Fibroblast of skin of left biceps (primary cell): Measurements from ENCODE around the gene STAT5B.
"Not testable (repeated sequence)": the region's sequence is repeated elsewhere in the genome, so short reads cannot be mapped to it uniquely, and the experiment has no call there.

Experiments
- DNase-seq, 2 experiments: peaks; one replicate each; pipeline ENCODE4 v3.0.0-alpha.2; 2013; ENCODE audit warnings: low read depth in 2 of 2

The STAT5B gene

DNA sequence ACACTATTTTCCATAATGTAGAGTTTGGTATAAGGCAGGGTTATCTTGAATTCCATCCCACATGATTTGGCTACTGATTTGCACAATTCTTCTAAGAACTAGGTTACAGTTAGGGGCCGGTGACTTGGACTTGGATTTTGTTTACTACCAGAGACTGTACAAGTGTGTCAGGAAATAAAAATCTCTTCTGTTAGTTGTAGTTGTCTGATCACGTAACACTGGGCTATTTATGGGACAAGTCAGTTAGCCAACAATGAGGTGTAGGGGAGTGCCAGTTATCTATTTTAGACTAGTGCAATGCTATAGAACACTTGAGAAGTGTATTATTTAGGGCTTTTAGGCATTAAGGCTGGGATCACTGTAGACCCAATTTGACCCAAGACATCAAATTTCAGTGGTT is 42.2 kb downstream of the STAT5B start:
- DNase-seq = no peak

GRCh38 chr17:42233156-42233555 is 43.0 kb downstream of the STAT5B start:
- peak in 1 of 2 experiments; percentile 19 for DNase-seq

GRCh38 chr17:42230225-42230624 is 46.0 kb downstream of the STAT5B start:
- DNase-seq = no peak

DNA sequence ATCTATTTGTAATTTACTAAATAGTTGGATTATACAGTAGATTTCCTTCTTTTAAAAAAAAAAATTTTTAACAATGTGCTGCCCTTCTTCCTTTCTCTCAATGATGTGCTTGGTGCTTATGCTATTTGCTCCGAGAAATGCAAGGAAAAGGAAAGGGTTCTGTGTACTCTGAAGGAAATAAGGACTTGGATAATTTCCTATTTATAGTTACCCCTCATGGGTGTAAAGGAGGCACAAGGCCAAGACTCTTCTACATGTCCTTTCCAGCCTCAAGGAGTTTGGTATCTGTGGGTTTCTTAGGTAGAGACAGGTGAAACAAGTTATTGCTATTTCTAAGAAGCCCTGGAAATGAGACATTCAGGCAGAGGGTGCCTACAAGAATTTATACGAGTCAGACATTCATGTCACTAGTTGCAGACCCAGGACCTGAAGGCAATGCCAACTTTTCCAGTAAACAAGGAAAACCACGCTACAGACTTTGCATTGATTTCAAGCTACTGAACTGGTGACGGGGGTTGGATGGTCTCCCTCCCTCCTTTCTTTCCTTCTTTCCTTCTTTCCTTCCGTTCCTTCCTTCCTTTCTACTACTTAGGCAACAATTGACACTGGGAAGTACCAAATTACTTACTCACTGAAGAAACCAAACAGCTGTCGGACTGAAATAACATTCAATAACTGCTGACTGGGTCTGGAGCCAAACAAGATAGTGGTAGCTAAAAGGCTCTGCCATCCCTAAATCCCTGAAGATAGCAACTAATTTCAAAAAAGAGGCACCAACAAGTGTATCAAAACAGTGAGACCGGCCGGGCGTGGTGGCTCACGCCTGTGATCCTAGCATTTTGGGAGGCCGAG is 48.1 kb downstream of the STAT5B start:
- no peak for DNase-seq

- DNase-seq = no peak
These were observed 50.5 kb downstream of the STAT5B start for GRCh38 chr17:42225646-42226045.

DNA sequence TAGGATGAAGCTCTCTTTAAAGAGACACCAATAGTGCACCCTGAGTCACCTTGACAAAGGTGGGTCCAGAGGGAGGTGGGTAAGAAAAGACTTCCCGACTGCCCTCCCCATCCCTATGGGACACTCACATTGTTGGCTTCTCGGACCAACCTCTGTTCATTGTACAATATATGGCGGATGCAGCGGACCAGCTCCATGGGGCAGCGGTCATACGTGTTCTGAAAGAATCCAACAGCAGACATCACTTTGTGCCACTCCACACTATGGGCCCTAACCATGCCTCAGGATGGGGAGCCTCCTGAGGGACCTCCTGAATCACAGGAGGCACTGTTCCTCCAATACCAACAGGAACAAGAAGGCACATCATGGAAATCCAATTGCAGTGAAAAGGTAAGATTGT is 51.5 kb downstream of the STAT5B start:
- no peak for DNase-seq

DNA sequence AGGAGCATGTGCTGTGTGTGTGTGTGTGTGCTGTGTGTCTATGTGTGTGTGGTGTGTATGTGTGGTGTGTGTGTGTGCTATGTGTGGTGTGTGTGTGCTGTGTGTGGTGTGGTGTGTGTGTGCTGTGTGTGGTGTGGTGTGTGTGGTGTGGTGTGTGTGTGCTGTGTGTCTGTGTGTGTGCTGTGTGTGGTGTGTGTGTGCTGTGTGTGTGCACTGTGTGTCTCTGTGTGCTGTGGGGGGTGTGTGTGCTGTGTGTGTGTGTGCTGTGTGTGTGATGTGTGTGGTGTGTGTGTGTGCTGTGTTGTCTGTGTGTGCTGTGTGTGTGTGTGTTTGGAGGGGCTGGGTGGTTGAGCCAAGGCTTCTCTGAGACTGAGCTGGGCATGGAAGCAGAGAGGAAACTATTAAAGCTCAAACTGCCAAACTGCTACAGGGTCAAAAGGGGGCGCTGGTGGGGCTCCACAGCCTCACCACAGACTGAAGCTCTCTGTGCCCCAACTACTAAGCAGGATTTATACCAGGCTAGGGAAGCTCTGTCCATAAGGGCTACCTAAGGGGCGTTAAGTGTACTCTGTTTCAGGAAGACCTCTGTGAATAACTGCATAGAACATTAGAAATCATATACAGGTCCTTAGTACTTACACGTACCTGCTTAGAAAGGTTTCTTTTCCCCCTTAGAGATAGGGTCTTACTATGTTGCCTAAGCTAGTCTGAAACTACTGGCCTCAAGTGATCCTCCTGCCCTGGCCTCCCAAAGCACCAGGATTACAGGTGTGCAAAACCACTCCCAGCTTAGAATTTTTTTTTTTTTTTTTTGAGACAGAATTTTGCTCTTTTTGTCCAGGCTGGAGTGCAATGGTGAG is 54.1 kb downstream of the STAT5B start:
- peak in 1 of 2 experiments; percentile 3 for DNase-seq

- not testable (repeated sequence) for DNase-seq
These were observed 56.9 kb downstream of the STAT5B start for GRCh38 chr17:42219280-42219679.

GRCh38 chr17:42214156-42214555 is 62.0 kb downstream of the STAT5B start:
- no peak for DNase-seq

DNA sequence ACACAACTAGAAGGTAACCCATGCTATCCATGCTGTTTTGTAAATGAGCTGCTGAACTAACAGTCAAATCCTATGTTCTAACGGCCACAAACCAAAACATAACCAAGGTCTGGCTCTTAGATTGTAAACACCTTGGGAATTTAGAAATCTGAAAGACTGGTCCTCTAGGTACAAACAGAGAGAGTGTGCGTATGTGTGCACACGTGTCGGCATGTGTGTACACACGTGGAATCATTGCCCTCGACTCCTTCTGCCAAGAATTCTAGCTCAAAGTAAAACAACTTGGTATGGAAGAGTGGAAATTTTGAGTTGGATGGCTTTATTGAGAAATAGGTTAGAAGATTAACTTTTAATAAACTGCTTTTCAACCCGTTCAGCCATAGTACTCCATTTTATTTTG is 63.8 kb downstream of the STAT5B start:
- DNase-seq = no peak

- not testable (repeated sequence) for DNase-seq
These were observed 64.3 kb downstream of the STAT5B start for GRCh38 chr17:42211921-42212341.

- DNase-seq = no peak
These were observed 66.1 kb downstream of the STAT5B start for GRCh38 chr17:42210046-42210445.

- not testable (repeated sequence) for DNase-seq
These were observed 70.0 kb downstream of the STAT5B start for GRCh38 chr17:42206153-42206612.

DNA sequence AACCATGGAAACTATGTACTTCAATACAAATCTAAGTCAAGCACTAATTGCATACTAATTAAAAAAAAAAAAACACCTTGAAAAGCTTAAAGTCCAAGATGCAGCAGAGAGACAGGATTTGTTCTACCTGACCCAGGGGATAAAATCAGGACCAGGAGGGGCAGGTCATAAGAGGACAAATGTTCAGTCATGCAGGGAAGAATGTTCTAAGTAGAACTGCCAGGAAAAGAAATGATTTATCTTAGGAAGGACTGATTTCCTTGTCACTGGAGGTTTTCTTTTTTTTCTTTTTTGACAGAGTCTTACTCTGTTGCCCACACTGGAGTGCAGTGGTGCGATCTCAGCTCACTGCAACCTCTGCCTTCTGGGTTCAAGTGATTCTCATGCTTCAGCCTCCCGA is 72.8 kb downstream of the STAT5B start:
- no peak for DNase-seq

- no peak for DNase-seq
These were observed 73.5 kb downstream of the STAT5B start for GRCh38 chr17:42202696-42203095.

DNA sequence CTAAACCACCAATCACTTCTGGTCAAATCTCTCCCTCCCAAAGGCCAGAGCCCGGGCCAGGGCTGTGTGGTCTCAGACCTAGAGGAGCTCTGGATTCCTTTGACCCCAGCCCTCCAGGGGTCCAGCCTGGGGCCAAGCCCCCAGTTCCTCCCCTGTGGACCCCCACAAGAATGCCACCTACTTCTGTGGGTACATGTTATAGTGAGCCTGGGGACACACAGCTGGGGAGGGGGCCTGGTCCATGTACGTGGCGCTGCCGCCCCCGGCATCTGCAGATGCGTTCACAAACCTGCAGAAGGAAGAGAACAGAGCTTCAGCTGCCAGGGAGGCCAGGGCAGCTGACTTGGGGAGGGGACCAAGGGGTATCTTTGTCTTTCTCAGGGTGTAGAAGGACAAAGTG is 74.0 kb downstream of the STAT5B start:
- DNase-seq = no peak

- DNase-seq = no peak
These were observed 74.8 kb downstream of the STAT5B start for GRCh38 chr17:42201458-42201772.

- DNase-seq = no peak
These were observed 75.3 kb downstream of the STAT5B start for GRCh38 chr17:42200706-42201457.

DNA sequence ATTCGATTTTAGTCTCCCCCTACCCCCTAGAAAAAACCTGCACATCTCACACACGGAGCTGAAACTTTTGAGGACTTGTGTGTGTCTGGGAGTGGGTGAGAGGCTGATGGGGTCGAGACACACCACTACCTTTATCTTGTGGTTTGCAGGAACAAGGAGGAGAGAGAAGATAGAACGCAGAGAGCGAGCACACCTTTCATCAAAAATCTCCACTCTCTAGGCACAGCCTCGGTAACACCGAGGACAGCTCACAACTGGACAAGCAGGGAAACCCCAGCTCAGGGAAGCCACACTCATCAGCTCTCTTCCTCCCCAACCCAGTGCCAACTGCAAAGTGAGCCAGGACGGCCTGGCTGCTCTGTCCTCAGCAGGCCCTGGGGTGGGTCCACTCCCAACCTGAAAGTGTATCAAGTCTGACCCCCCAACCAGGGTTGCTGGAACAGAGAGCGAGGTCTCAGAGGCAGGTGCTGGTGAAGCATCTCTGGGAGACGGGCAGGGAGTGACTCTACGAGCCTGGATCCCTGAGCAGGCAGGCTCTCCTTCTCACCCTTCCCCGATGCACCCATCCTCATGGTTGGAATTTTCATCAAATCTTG is 76.7 kb downstream of the STAT5B start:
- DNase-seq = no peak

- no peak for DNase-seq
These were observed 77.3 kb downstream of the STAT5B start for GRCh38 chr17:42198897-42199296.

DNA sequence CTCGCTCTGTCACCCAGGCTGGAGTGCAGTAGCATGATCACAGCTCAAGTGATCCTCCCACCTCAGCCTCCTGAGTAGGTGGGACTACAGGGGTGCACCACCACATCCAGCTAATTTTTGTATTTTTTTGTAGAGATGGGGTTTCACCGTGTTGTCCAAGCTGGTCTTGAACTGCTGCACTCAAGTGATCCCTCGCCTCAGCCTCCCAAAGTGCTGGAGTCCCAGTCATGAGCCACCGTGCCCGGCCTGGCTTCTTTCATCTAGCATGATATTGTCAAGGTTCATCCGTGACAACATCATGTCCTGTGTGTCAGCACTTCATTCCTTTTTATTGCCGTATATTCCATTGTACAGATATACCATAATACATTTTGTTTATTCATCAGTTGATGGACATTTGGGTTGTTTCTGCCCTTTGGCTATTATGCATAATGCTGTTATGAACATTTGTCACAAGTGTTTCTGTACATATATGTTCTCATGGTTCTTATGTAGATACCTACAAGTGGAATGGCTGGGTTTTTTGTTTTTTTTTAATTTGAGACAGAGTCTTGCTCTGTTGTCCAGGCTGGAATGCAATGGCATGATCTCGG is 78.5 kb downstream of the STAT5B start:
- DNase-seq = no peak
